Endothelial cell of umbilical vein (primary cell): ENCODE data around the gene ULK4. TPM values are rescaled to one million over a fixed set of nuclear protein-coding genes. Genes with fewer than 3 reads are reported as not detected.

Experiments
- BruUV-seq: library from RNA; stranded (reverse); fragments of 400-500 nt; replicated peaks from 2 replicates; lab custom pipeline; 2021; lab: Mats Ljungman, UMichigan
- CTCF ChIA-PET: fragments of 300-600, 350-600 bp; sonication (Branson Sonifier 250); formaldehyde crosslinking; loops from one replicate; lab custom pipeline; 2021; ENCODE audit warnings: antibody characterized with exemption, inconsistent platforms; lab: Charles Lee
- POLR2A ChIA-PET: fragments of 300-600, 350-600 bp; sonication (Branson Sonifier 250); formaldehyde crosslinking; loops from one replicate; lab custom pipeline; 2021; ENCODE audit warnings: antibody characterized with exemption, inconsistent platforms; lab: Charles Lee
- DNase-seq: peaks from one replicate; pipeline ENCODE4 v3.0.0-alpha.2; 2011; ENCODE audit warnings: low read depth, low spot score
- FAIRE-seq: peaks from 2 replicates; lab custom pipeline; 2011; peaks lifted over from hg19 to GRCh38; lab: Jason Lieb, UNC
- H2AFZ ChIP-seq: 2 replicates; pipeline ENCODE4 v1.6.0; 2012; ENCODE audit warnings: low read depth, low read length, control low read depth, inconsistent platforms
- H3K27ac ChIP-seq: 2 replicates; pipeline ENCODE4 v1.5.1; 2011; ENCODE audit warnings: low read depth, mild to moderate bottlenecking, control low read depth, low read length, moderate library complexity; ENCODE audit not compliant: insufficient read depth
- H3K27me3 ChIP-seq, 2 experiments: 2 replicates each; pipeline versions ENCODE4 v1.6.0 to v1.6.1; 2011; ENCODE audit warnings: low read length in 2 of 2, mixed read lengths in 1 of 2; ENCODE audit not compliant: control insufficient read depth in 2 of 2, insufficient read depth in 2 of 2
- H3K36me3 ChIP-seq, 2 experiments: 2 replicates in 1 of 2; 3 replicates in 1 of 2; pipeline ENCODE4 v1.5.1; 2011; ENCODE audit warnings: low read length in 2 of 2, mild to moderate bottlenecking in 1 of 2, moderate library complexity in 1 of 2; ENCODE audit not compliant: control insufficient read depth in 2 of 2, insufficient read depth in 2 of 2; ENCODE audit errors: extremely low read depth in 1 of 2
- H3K4me1 ChIP-seq: 3 replicates; pipeline ENCODE4 v1.5.1; 2011; ENCODE audit warnings: mild to moderate bottlenecking, low read length; ENCODE audit not compliant: control insufficient read depth, insufficient read depth; ENCODE audit errors: extremely low read depth
- H3K4me2 ChIP-seq: 2 replicates; pipeline ENCODE4 v1.6.1; 2011; ENCODE audit warnings: low read length, control low read depth, mixed read lengths; ENCODE audit not compliant: insufficient read depth
- H3K4me3 ChIP-seq, 3 experiments: fragments of 200-600 bp in 1 of 3; sonication (generic), shearing (Covaris generic) in 1 of 3; replicated peaks in 1 of 3; 2 replicates each; pipeline ENCODE4 v1.5.1; 2011 to 2016; ENCODE audit warnings: control low read depth in 3 of 3, low read length in 3 of 3, mild to moderate bottlenecking in 2 of 3, inconsistent platforms in 1 of 3, low read depth in 1 of 3, moderate library complexity in 1 of 3; ENCODE audit not compliant: insufficient read depth in 1 of 3
- H3K79me2 ChIP-seq: 2 replicates; pipeline ENCODE4 v1.6.0; 2012; ENCODE audit warnings: low read length, inconsistent platforms; ENCODE audit not compliant: control insufficient read depth, insufficient read depth
- H3K9ac ChIP-seq: replicated peaks from 2 replicates; pipeline ENCODE3; 2011; ENCODE audit warnings: low read length, control low read depth; ENCODE audit not compliant: insufficient read depth; ENCODE audit errors: extremely low read depth
- H3K9me1 ChIP-seq: replicated peaks from 3 replicates; pipeline ENCODE4 v1.6.0; 2011; ENCODE audit warnings: mild to moderate bottlenecking, low read length; ENCODE audit not compliant: control insufficient read depth, insufficient read depth; ENCODE audit errors: extremely low read depth
- H3K9me3 ChIP-seq: replicated peaks from 2 replicates; pipeline ENCODE4 v1.5.1; 2012; ENCODE audit warnings: low read length, inconsistent platforms; ENCODE audit not compliant: control insufficient read depth, insufficient read depth
- H4K20me1 ChIP-seq: replicated peaks from 2 replicates; pipeline ENCODE3; 2011; ENCODE audit warnings: mild to moderate bottlenecking, low read length; ENCODE audit not compliant: control insufficient read depth, insufficient read depth; ENCODE audit errors: extremely low read depth
- CTCF ChIP-seq, 2 donors: IDR thresholded peaks; 1 replicate in 1 of 2; 2 replicates in 1 of 2; pipeline ENCODE4 v1.5.1; 2011; ENCODE audit warnings: low read length in 2 of 2, mild to moderate bottlenecking in 2 of 2, moderate library complexity in 2 of 2, control low read depth in 1 of 2, inconsistent platforms in 1 of 2, low read depth in 1 of 2; ENCODE audit not compliant: insufficient read depth in 1 of 2; ENCODE audit errors: extremely low read depth in 1 of 2
- EZH2 ChIP-seq: IDR thresholded peaks from 2 replicates; pipeline ENCODE4 v1.6.1; 2012; ENCODE audit warnings: borderline replicate concordance, low read depth, mild to moderate bottlenecking, moderate library complexity, low read length, inconsistent platforms; ENCODE audit not compliant: severe bottlenecking
- FOS ChIP-seq: IDR thresholded peaks from 2 replicates; pipeline ENCODE4 v1.6.1; 2011; ENCODE audit warnings: mild to moderate bottlenecking, low read length, moderate library complexity, borderline replicate concordance; ENCODE audit not compliant: insufficient read depth
- GATA2 ChIP-seq: IDR thresholded peaks from 2 replicates; pipeline ENCODE4 v1.7.0; 2011; ENCODE audit warnings: low read depth, mild to moderate bottlenecking, moderate library complexity, mixed read lengths, low read length; ENCODE audit not compliant: insufficient read length, insufficient read depth
- JUN ChIP-seq: IDR thresholded peaks from 2 replicates; pipeline ENCODE4 v1.6.1; 2011; ENCODE audit warnings: borderline replicate concordance, low read depth; ENCODE audit not compliant: insufficient read length, insufficient read depth
- MAX ChIP-seq: IDR thresholded peaks from 2 replicates; pipeline ENCODE4 v1.6.1; 2011; ENCODE audit not compliant: insufficient read depth, insufficient read length
- MYC ChIP-seq: IDR thresholded peaks from one replicate; pipeline ENCODE4 v1.6.1; 2011; ENCODE audit warnings: mild to moderate bottlenecking, low read depth, low read length
- POLR2A ChIP-seq: IDR thresholded peaks from 2 replicates; pipeline ENCODE4 v1.6.1; 2012; ENCODE audit warnings: low read depth, mild to moderate bottlenecking, control low read depth, low read length
- dilution Hi-C: fragments of 300-500 bp; cut with MboI; formaldehyde crosslinking; loops from one replicate; pipeline ENCODE4 v1.15.0; 2019; ENCODE audit warnings: low sequenced_read_pairs; ENCODE audit not compliant: extremely low pct_ligation_motif_present
- intact Hi-C: fragments of 100-400 bp; cut with micrococcal nuclease; formaldehyde crosslinking; loops from one replicate; pipeline ENCODE4 v1.10.0; 2022
- polyA plus RNA-seq, 4 experiments: library from polyadenylated mRNA; depleted of rRNA in 3 of 4; stranded (reverse) in 3 of 4; unstranded in 1 of 4; fragments of >200 nt; gene quantifications; 2 replicates each; pipeline versions ENCODE4 v1.2.1 to v1.2.3, GENCODE V29; 2011 to 2012; ENCODE audit warnings: missing spikeins in 1 of 4
- total RNA-seq: library from RNA; stranded (reverse); gene quantifications from 2 replicates; pipeline ENCODE4 v1.2.3, GENCODE V29; 2021

ULK4 gene
- total and polyA plus RNA-seq, 2 donors (not counting 3 experiments of a cell fraction or from before 2014, with no cell fraction given) = 3.3 to 16.0 TPM

- POLR2A ChIA-PET = no interaction called here
Observed at GRCh38 chr3:41525303-41526064, 436.4 kb downstream of the ULK4 start.

More at GRCh38 chr3:41525303-41526064, 436.4 kb downstream of the ULK4 start:
- Histone ChIP-seq H3K9me3 (no peaks in the 10 kb centered on the region), H3K4me1 (no peaks in the 10 kb centered on the region), H3K4me2 (no peak overlapping the region), H3K9me1 (no peaks in the 10 kb centered on the region), H3K27me3 (no peaks in the 10 kb centered on the region), H3K36me3 (no peaks in the 10 kb centered on the region), H3K27ac (no peak overlapping the region), H2AFZ (no peak overlapping the region), H3K79me2 (no peaks in the 10 kb centered on the region), H3K9ac (no peak overlapping the region), H3K4me3 (no peak overlapping the region), H4K20me1 (no peaks in the 10 kb centered on the region)
- dilution Hi-C loops (no loop called here), intact Hi-C loops (no loop called here)
- BruUV-seq = no TSS peak
- FAIRE-seq (no peak), DNase-seq (no peak)
- TF ChIP-seq GATA2 = no peak
- no peak for TF ChIP-seq MAX
- no peak for TF ChIP-seq EZH2
- no peak for TF ChIP-seq POLR2A
- no peak for TF ChIP-seq MYC
- TF ChIP-seq CTCF (IDR thresholded peaks at IDR 0.05; ENCODE audit: extremely low read depth in 1 of 2, insufficient read depth in 1 of 2, low read depth in 1 of 2, low read length in 2 of 2) = no peak
- TF ChIP-seq FOS = no peak
- TF ChIP-seq JUN = no peak
- CTCF ChIA-PET = interaction anchor here (2.0 kb wide), 1 partner anchor 7 kb away, joined by 5 read pairs; no protein-coding TSS in a partner anchor
